Measurements from ENCODE around the gene NLRC5.
"Not testable (repeated sequence)": the region's sequence is repeated elsewhere in the genome, so short reads cannot be mapped to it uniquely, and the experiment has no call there.

NLRC5 gene

GRCh38 chr16:56972403-56973293 lies 16.7 kb upstream of the NLRC5 start:
- Histone ChIP-seq H3K4me1 (ENCODE audit: control insufficient read depth, insufficient read depth, low read depth, low read length) (peaks cover 5% of the 10 kb centered on the region), H3K23ac (ENCODE audit: low read length in 2 of 2) (no peak overlapping the region), H2BK15ac (ENCODE audit: low read depth, poor library complexity, severe bottlenecking) (no peak overlapping the region), H3K9ac (ENCODE audit: low read length) (no peak overlapping the region), H3K79me1 (replicated peaks; ENCODE audit: low read length, poor library complexity, severe bottlenecking) (no peaks in the 10 kb centered on the region), H4K8ac (ENCODE audit: low read length) (no peak overlapping the region), H3K36me3 (ENCODE audit: control insufficient read depth in 1 of 2, insufficient read depth in 2 of 2, low read depth in 1 of 2, low read length in 2 of 2) (no peaks in the 10 kb centered on the region), H2BK120ac (ENCODE audit: low read depth, low read length) (no peak overlapping the region), H3K18ac (ENCODE audit: low read depth in 1 of 2, low read length in 2 of 2) (no peak overlapping the region), H3K27me3 (ENCODE audit: control insufficient read depth in 1 of 2, insufficient read depth in 1 of 2, low read length in 2 of 2) (peaks cover 0 to 27% of the 10 kb centered on the region in 2 experiments), H3K4me2 (ENCODE audit: low read length, poor library complexity, severe bottlenecking) (no peak overlapping the region), H4K91ac (ENCODE audit: low read length) (no peak overlapping the region), H2AK5ac (ENCODE audit: low read length, severe bottlenecking) (no peak overlapping the region), H3K9me3 (ENCODE audit: control insufficient read depth, low read length) (no peaks in the 10 kb centered on the region), H3K14ac (ENCODE audit: low read length in 2 of 2) (no peak overlapping the region), H2BK12ac (ENCODE audit: low read length in 2 of 2) (no peak overlapping the region), H2AFZ (ENCODE audit: low read depth, low read length) (no peak overlapping the region), H3K27ac (ENCODE audit: low read length, poor library complexity, severe bottlenecking) (no peak overlapping the region), H3K4me3 (ENCODE audit: insufficient read depth in 1 of 2, low read depth in 1 of 2, low read length in 2 of 2) (no peak overlapping the region), H2BK5ac (ENCODE audit: low read depth, low read length, poor library complexity, severe bottlenecking) (no peak overlapping the region), H3K4ac (ENCODE audit: low read depth in 1 of 2, low read length in 2 of 2) (no peak overlapping the region)
- 80% methylated on average over 18 of the region's 18 CpGs for WGBS
- DNase-seq, result no peak

- no peak overlapping the region for H2BK120ac ChIP-seq (ENCODE audit: low read depth, low read length)
- H3K36me3 ChIP-seq (ENCODE audit: control insufficient read depth in 1 of 2, insufficient read depth in 2 of 2, low read depth in 1 of 2, low read length in 2 of 2), result no peaks in the 10 kb centered on the region
- H2BK12ac ChIP-seq (ENCODE audit: low read length in 2 of 2), result no peak overlapping the region
- peaks cover 0 to 27% of the 10 kb centered on the region in 2 experiments for H3K27me3 ChIP-seq (ENCODE audit: control insufficient read depth in 1 of 2, insufficient read depth in 1 of 2, low read length in 2 of 2)
- H4K8ac ChIP-seq (ENCODE audit: low read length), result no peak overlapping the region
- no peaks in the 10 kb centered on the region for H3K9me3 ChIP-seq (ENCODE audit: control insufficient read depth, low read length)
- no peak overlapping the region for H3K23ac ChIP-seq (ENCODE audit: low read length in 2 of 2)
- no peak overlapping the region for H3K9ac ChIP-seq (ENCODE audit: low read length)
- H2AK5ac ChIP-seq (ENCODE audit: low read length, severe bottlenecking), result no peak overlapping the region
- no peak overlapping the region for H3K4me2 ChIP-seq (ENCODE audit: low read length, poor library complexity, severe bottlenecking)
- no peak overlapping the region for H4K91ac ChIP-seq (ENCODE audit: low read length)
- H3K4ac ChIP-seq (ENCODE audit: low read depth in 1 of 2, low read length in 2 of 2), result no peak overlapping the region
- no peaks in the 10 kb centered on the region for H3K79me1 ChIP-seq (replicated peaks; ENCODE audit: low read length, poor library complexity, severe bottlenecking)
- 89% methylated on average over 9 of the region's 9 CpGs for WGBS
- no peak overlapping the region for H3K18ac ChIP-seq (ENCODE audit: low read depth in 1 of 2, low read length in 2 of 2)
- no peak overlapping the region for H3K14ac ChIP-seq (ENCODE audit: low read length in 2 of 2)
- no peak overlapping the region for H2BK15ac ChIP-seq (ENCODE audit: low read depth, poor library complexity, severe bottlenecking)
- H3K4me3 ChIP-seq (ENCODE audit: insufficient read depth in 1 of 2, low read depth in 1 of 2, low read length in 2 of 2), result no peak overlapping the region
- no peak overlapping the region for H2BK5ac ChIP-seq (ENCODE audit: low read depth, low read length, poor library complexity, severe bottlenecking)
- peaks cover 5% of the 10 kb centered on the region for H3K4me1 ChIP-seq (ENCODE audit: control insufficient read depth, insufficient read depth, low read depth, low read length)
- H3K27ac ChIP-seq (ENCODE audit: low read length, poor library complexity, severe bottlenecking), result no peak overlapping the region
- H2AFZ ChIP-seq (ENCODE audit: low read depth, low read length), result no peak overlapping the region
- DNase-seq, result no peak
Measured at GRCh38 chr16:56973294-56973689, 16.1 kb upstream of the NLRC5 start.

- H3K23ac ChIP-seq (ENCODE audit: low read length in 2 of 2); H2BK120ac ChIP-seq (ENCODE audit: low read depth, low read length); H3K9me3 ChIP-seq (ENCODE audit: control insufficient read depth, low read length); H3K4me2 ChIP-seq (ENCODE audit: low read length, poor library complexity, severe bottlenecking); H2AFZ ChIP-seq (ENCODE audit: low read depth, low read length); H3K27ac ChIP-seq (ENCODE audit: low read length, poor library complexity, severe bottlenecking); H3K79me1 ChIP-seq (replicated peaks; ENCODE audit: low read length, poor library complexity, severe bottlenecking); DNase-seq; H3K4me3 ChIP-seq (ENCODE audit: insufficient read depth in 1 of 2, low read depth in 1 of 2, low read length in 2 of 2); H3K36me3 ChIP-seq (ENCODE audit: control insufficient read depth in 1 of 2, insufficient read depth in 2 of 2, low read depth in 1 of 2, low read length in 2 of 2); H2BK12ac ChIP-seq (ENCODE audit: low read length in 2 of 2); H3K9ac ChIP-seq (ENCODE audit: low read length); H3K4me1 ChIP-seq (ENCODE audit: control insufficient read depth, insufficient read depth, low read depth, low read length); H3K18ac ChIP-seq (ENCODE audit: low read depth in 1 of 2, low read length in 2 of 2); H4K8ac ChIP-seq (ENCODE audit: low read length); H4K91ac ChIP-seq (ENCODE audit: low read length); H3K14ac ChIP-seq (ENCODE audit: low read length in 2 of 2); H2BK5ac ChIP-seq (ENCODE audit: low read depth, low read length, poor library complexity, severe bottlenecking); H3K4ac ChIP-seq (ENCODE audit: low read depth in 1 of 2, low read length in 2 of 2); H2BK15ac ChIP-seq (ENCODE audit: low read depth, poor library complexity, severe bottlenecking); H2AK5ac ChIP-seq (ENCODE audit: low read length, severe bottlenecking): not testable (repeated sequence)
- peaks cover 0 to 27% of the 10 kb centered on the region in 2 experiments for H3K27me3 ChIP-seq (ENCODE audit: control insufficient read depth in 1 of 2, insufficient read depth in 1 of 2, low read length in 2 of 2)
- WGBS, result 97% methylated on average over 5 of the region's 7 CpGs
Measured at GRCh38 chr16:56973899-56974298, 15.5 kb upstream of the NLRC5 start.

GRCh38 chr16:56974549-56975300 lies 14.6 kb upstream of the NLRC5 start:
- H3K9me3 ChIP-seq (ENCODE audit: control insufficient read depth, low read length), result no peaks in the 10 kb centered on the region
- H3K27me3 ChIP-seq (ENCODE audit: control insufficient read depth in 1 of 2, insufficient read depth in 1 of 2, low read length in 2 of 2), result peaks cover 0 to 27% of the 10 kb centered on the region in 2 experiments
- no peak overlapping the region for H3K14ac ChIP-seq (ENCODE audit: low read length in 2 of 2)
- H3K79me1 ChIP-seq (replicated peaks; ENCODE audit: low read length, poor library complexity, severe bottlenecking), result no peaks in the 10 kb centered on the region
- no peak overlapping the region for H3K4ac ChIP-seq (ENCODE audit: low read depth in 1 of 2, low read length in 2 of 2)
- H3K27ac ChIP-seq (ENCODE audit: low read length, poor library complexity, severe bottlenecking), result no peak overlapping the region
- no peak overlapping the region for H4K91ac ChIP-seq (ENCODE audit: low read length)
- H2AK5ac ChIP-seq (ENCODE audit: low read length, severe bottlenecking), result no peak overlapping the region
- no peak overlapping the region for H2BK5ac ChIP-seq (ENCODE audit: low read depth, low read length, poor library complexity, severe bottlenecking)
- no peak overlapping the region for H2BK12ac ChIP-seq (ENCODE audit: low read length in 2 of 2)
- 89% methylated on average over 8 of the region's 9 CpGs for WGBS
- H3K9ac ChIP-seq (ENCODE audit: low read length), result no peak overlapping the region
- no peak overlapping the region for H2AFZ ChIP-seq (ENCODE audit: low read depth, low read length)
- no peaks in the 10 kb centered on the region for H3K36me3 ChIP-seq (ENCODE audit: control insufficient read depth in 1 of 2, insufficient read depth in 2 of 2, low read depth in 1 of 2, low read length in 2 of 2)
- H3K4me2 ChIP-seq (ENCODE audit: low read length, poor library complexity, severe bottlenecking), result no peak overlapping the region
- H3K23ac ChIP-seq (ENCODE audit: low read length in 2 of 2), result no peak overlapping the region
- H2BK15ac ChIP-seq (ENCODE audit: low read depth, poor library complexity, severe bottlenecking), result no peak overlapping the region
- peaks cover 5% of the 10 kb centered on the region for H3K4me1 ChIP-seq (ENCODE audit: control insufficient read depth, insufficient read depth, low read depth, low read length)
- no peak for DNase-seq
- no peak overlapping the region for H3K4me3 ChIP-seq (ENCODE audit: insufficient read depth in 1 of 2, low read depth in 1 of 2, low read length in 2 of 2)
- no peak overlapping the region for H4K8ac ChIP-seq (ENCODE audit: low read length)
- no peak overlapping the region for H2BK120ac ChIP-seq (ENCODE audit: low read depth, low read length)
- H3K18ac ChIP-seq (ENCODE audit: low read depth in 1 of 2, low read length in 2 of 2), result no peak overlapping the region
